Mesendoderm (in vitro differentiated cells): ENCODE measurements around the gene MTG2.
A peak's percentile ranks its signal among the peaks of the same experiment; 100 is the strongest.

ENCODE experiments used
- DNase-seq: peaks from one replicate; pipeline ENCODE4 v3.0.0; 2013
- H2AK5ac ChIP-seq: 2 replicates; pipeline ENCODE4 v1.6.1; 2013; ENCODE audit warnings: low read length, inconsistent platforms
- H2BK120ac ChIP-seq: 2 replicates; pipeline ENCODE4 v1.6.1; 2013; ENCODE audit warnings: low read depth, mild to moderate bottlenecking, low read length, moderate library complexity, mixed read lengths
- H2BK15ac ChIP-seq: replicated peaks from 2 replicates; pipeline ENCODE4 v1.6.1; 2013; ENCODE audit warnings: low read depth, mild to moderate bottlenecking, moderate library complexity
- H2BK5ac ChIP-seq: 2 replicates; pipeline ENCODE4 v1.6.1; 2013; ENCODE audit warnings: low read length, inconsistent platforms
- H3K18ac ChIP-seq: 2 replicates; pipeline ENCODE4 v1.6.1; 2013; ENCODE audit warnings: mild to moderate bottlenecking, low read length, mixed read lengths
- H3K23ac ChIP-seq: one replicate; pipeline ENCODE4 v1.6.1; 2013; ENCODE audit warnings: low read length
- H3K27ac ChIP-seq: 2 replicates; pipeline ENCODE4 v1.5.1; 2013; ENCODE audit warnings: low read depth, mild to moderate bottlenecking, inconsistent platforms, low read length, moderate library complexity
- H3K27me3 ChIP-seq: 2 replicates; pipeline ENCODE4 v1.6.1; 2013; ENCODE audit warnings: low read length, control low read depth, mild to moderate bottlenecking, inconsistent platforms; ENCODE audit not compliant: insufficient read depth, poor library complexity
- H3K36me3 ChIP-seq: 2 replicates; pipeline ENCODE4 v1.6.1; 2013; ENCODE audit warnings: low read length, inconsistent platforms; ENCODE audit not compliant: control insufficient read depth, insufficient read depth
- H3K4ac ChIP-seq: one replicate; pipeline ENCODE4 v1.6.1; 2013; ENCODE audit warnings: low read depth, mild to moderate bottlenecking, low read length, moderate library complexity
- H3K4me1 ChIP-seq: 2 replicates; pipeline ENCODE4 v1.6.1; 2013; ENCODE audit warnings: low read depth, low read length, inconsistent platforms; ENCODE audit not compliant: control insufficient read depth
- H3K4me2 ChIP-seq: 2 replicates; pipeline ENCODE4 v1.6.1; 2013; ENCODE audit warnings: low read length
- H3K4me3 ChIP-seq: 2 replicates; pipeline ENCODE4 v1.5.1; 2013; ENCODE audit warnings: mild to moderate bottlenecking, low read length
- H3K56ac ChIP-seq: one replicate; pipeline ENCODE4 v1.6.1; 2013; ENCODE audit warnings: low read length
- H3K79me1 ChIP-seq: 2 replicates; pipeline ENCODE4 v1.6.1; 2013; ENCODE audit warnings: low read length, inconsistent platforms
- H3K79me2 ChIP-seq: 2 replicates; pipeline ENCODE4 v1.6.1; 2013; ENCODE audit warnings: mild to moderate bottlenecking, low read length; ENCODE audit not compliant: control insufficient read depth, insufficient read depth
- H3K9ac ChIP-seq: 2 replicates; pipeline ENCODE4 v1.6.1; 2013; ENCODE audit warnings: low read length, inconsistent platforms
- H4K5ac ChIP-seq: one replicate; pipeline ENCODE4 v1.6.1; 2013; ENCODE audit warnings: low read length
- H4K8ac ChIP-seq: one replicate; pipeline ENCODE4 v1.6.1; 2013; ENCODE audit warnings: low read depth, mild to moderate bottlenecking, control low read depth, low read length, moderate library complexity
- WGBS: extraction: QIAGEN DNeasy Blood & Tissue Kit; methylation state at CpG from one replicate; pipeline ENCODE4 v1.1.7; 2013; ENCODE audit warnings: low lambda C conversion rate, missing lambda C conversion rate; ENCODE audit not compliant: insufficient coverage; ENCODE audit errors: extremely low coverage; 5-methylcytosine and 5-hydroxymethylcytosine counted together

Gene MTG2

GRCh38 chr20:62139636-62140035, 43.2 kb upstream of the MTG2 start:
- Histone ChIP-seq H3K23ac (no peak overlapping the region), H3K56ac (no peak overlapping the region), H2AK5ac (no peak overlapping the region), H3K79me1 (peaks cover 23% of the 10 kb centered on the region), H3K9ac (no peak overlapping the region), H3K4ac (no peak overlapping the region), H3K79me2 (peaks cover 44% of the 10 kb centered on the region), H2BK120ac (no peak overlapping the region), H2BK15ac (no peak overlapping the region), H2BK5ac (no peak overlapping the region), H3K36me3 (peaks cover 32% of the 10 kb centered on the region), H3K4me3 (no peak overlapping the region), H3K18ac (no peak overlapping the region), H3K4me2 (no peak overlapping the region), H3K4me1 (peaks cover 4% of the 10 kb centered on the region), H3K27me3 (no peaks in the 10 kb centered on the region), H3K27ac (no peak overlapping the region), H4K5ac (no peak overlapping the region), H4K8ac (no peak overlapping the region)
- WGBS, result no CpG with 5 or more reads among the region's 13 CpGs
- no peak for DNase-seq

GRCh38 chr20:62141043-62141396, 41.8 kb upstream of the MTG2 start:
- DNase-seq, result no peak
- H3K4ac ChIP-seq, result no peak overlapping the region
- H3K27ac ChIP-seq, result no peak overlapping the region
- peak overlapping the region; percentile 9 for H3K4me2 ChIP-seq
- no peak overlapping the region for H4K8ac ChIP-seq
- no CpG with 5 or more reads among the region's 7 CpGs for WGBS
- peak overlapping the region; percentile 97 for H3K9ac ChIP-seq
- H2AK5ac ChIP-seq, result no peak overlapping the region
- H3K18ac ChIP-seq, result no peak overlapping the region
- H3K79me1 ChIP-seq, result peaks cover 31% of the 10 kb centered on the region
- H2BK120ac ChIP-seq, result no peak overlapping the region
- H3K27me3 ChIP-seq, result no peaks in the 10 kb centered on the region
- peaks cover 58% of the 10 kb centered on the region for H3K79me2 ChIP-seq
- no peak overlapping the region for H2BK5ac ChIP-seq
- no peak overlapping the region for H3K4me3 ChIP-seq
- peak overlapping the region; percentile 58 for H3K56ac ChIP-seq
- H2BK15ac ChIP-seq, result no peak overlapping the region
- peaks cover 24% of the 10 kb centered on the region for H3K36me3 ChIP-seq
- peaks cover 7% of the 10 kb centered on the region for H3K4me1 ChIP-seq
- H4K5ac ChIP-seq, result no peak overlapping the region
- H3K23ac ChIP-seq, result no peak overlapping the region

- WGBS, result no CpG with 5 or more reads among the region's 14 CpGs
- Histone ChIP-seq H3K27me3 (no peaks in the 10 kb centered on the region), H3K36me3 (peaks cover 23% of the 10 kb centered on the region), H3K4me1 (peaks cover 7% of the 10 kb centered on the region), H3K27ac (no peak overlapping the region), H2BK120ac (no peak overlapping the region), H3K18ac (no peak overlapping the region), H3K79me2 (peaks cover 64% of the 10 kb centered on the region), H3K9ac (peak overlapping the region; percentile 97), H3K79me1 (peaks cover 34% of the 10 kb centered on the region), H3K4me3 (peak overlapping the region; percentile 91), H2BK5ac (no peak overlapping the region), H3K4ac (no peak overlapping the region), H3K23ac (peak overlapping the region; percentile 91), H4K5ac (no peak overlapping the region), H3K56ac (peak overlapping the region; percentile 99), H4K8ac (no peak overlapping the region), H2BK15ac (no peak overlapping the region), H3K4me2 (peak overlapping the region; percentile 98), H2AK5ac (no peak overlapping the region)
- DNase-seq, result peak; percentile 58
Measured at GRCh38 chr20:62141397-62142251, 41.2 kb upstream of the MTG2 start.

GRCh38 chr20:62142252-62143080, 40.4 kb upstream of the MTG2 start:
- DNase-seq, result no peak
- Histone ChIP-seq H3K79me2 (peaks cover 72% of the 10 kb centered on the region), H2BK120ac (peak overlapping the region; percentile 86), H4K5ac (no peak overlapping the region), H3K27ac (peak overlapping the region; percentile 86), H3K23ac (peak overlapping the region; percentile 45), H2BK15ac (no peak overlapping the region), H3K4me2 (peak overlapping the region; percentile 98), H3K27me3 (no peaks in the 10 kb centered on the region), H3K56ac (peak overlapping the region; percentile 99), H3K79me1 (peaks cover 38% of the 10 kb centered on the region), H3K18ac (peak overlapping the region; percentile 98), H4K8ac (peak overlapping the region; percentile 95), H3K4me1 (peaks cover 7% of the 10 kb centered on the region), H3K4me3 (peak overlapping the region; percentile 91), H2AK5ac (no peak overlapping the region), H3K9ac (peak overlapping the region; percentile 97), H2BK5ac (no peak overlapping the region), H3K36me3 (peaks cover 18% of the 10 kb centered on the region), H3K4ac (peak overlapping the region; percentile 94)
- no CpG with 5 or more reads among the region's 71 CpGs for WGBS

GRCh38 chr20:62143081-62143956, 39.5 kb upstream of the MTG2 start, which contains the start of the genes PSMA7 and SS18L1:
Gene PSMA7, minus strand, starts transcription at chr20:62143394. Its CDS starts 91 bp downstream, at chr20:62143303.
Gene SS18L1, plus strand, starts transcription at chr20:62143769. Its CDS starts 52 bp downstream, at chr20:62143821.
- peak within 1 kb of the TSS; percentile 45 for H3K23ac ChIP-seq
- no peak within 1 kb of the TSS for H2BK15ac ChIP-seq
- H3K18ac ChIP-seq, result peak within 1 kb of the TSS; percentile 98
- peak within 1 kb of the TSS; percentile 91 for H2BK5ac ChIP-seq
- H3K4me3 ChIP-seq, result peak within 1 kb of the TSS; percentile 91
- H3K79me1 ChIP-seq, result peaks cover 39% of the 10 kb centered on the region
- H3K4me2 ChIP-seq, result peak within 1 kb of the TSS; percentile 98
- peak within 1 kb of the TSS; percentile 94 for H3K4ac ChIP-seq
- peak within 1 kb of the TSS; percentile 99 for H3K56ac ChIP-seq
- peaks cover 79% of the 10 kb centered on the region for H3K79me2 ChIP-seq
- DNase-seq, result peak; percentile 92
- no peak within 1 kb of the TSS for H4K5ac ChIP-seq
- H2BK120ac ChIP-seq, result peak within 1 kb of the TSS; percentile 100
- WGBS, result no CpG with 5 or more reads among the region's 148 CpGs
- no peaks in the 10 kb centered on the region for H3K27me3 ChIP-seq
- no peak within 1 kb of the TSS for H2AK5ac ChIP-seq
- H4K8ac ChIP-seq, result peak within 1 kb of the TSS; percentile 95
- H3K27ac ChIP-seq, result peak within 1 kb of the TSS; percentile 86
- H3K4me1 ChIP-seq, result peaks cover 7% of the 10 kb centered on the region
- H3K9ac ChIP-seq, result peak within 1 kb of the TSS; percentile 97
- H3K36me3 ChIP-seq, result peaks cover 12% of the 10 kb centered on the region
